GM18526 (cell line): ENCODE data around the gene SLC13A3.

ENCODE experiments used
- POLR2A ChIP-seq: IDR thresholded peaks from 3 replicates; pipeline ENCODE4 v1.6.1; 2011; ENCODE audit not compliant: insufficient read length; ENCODE audit errors: extremely low read depth

SLC13A3 gene

DNA sequence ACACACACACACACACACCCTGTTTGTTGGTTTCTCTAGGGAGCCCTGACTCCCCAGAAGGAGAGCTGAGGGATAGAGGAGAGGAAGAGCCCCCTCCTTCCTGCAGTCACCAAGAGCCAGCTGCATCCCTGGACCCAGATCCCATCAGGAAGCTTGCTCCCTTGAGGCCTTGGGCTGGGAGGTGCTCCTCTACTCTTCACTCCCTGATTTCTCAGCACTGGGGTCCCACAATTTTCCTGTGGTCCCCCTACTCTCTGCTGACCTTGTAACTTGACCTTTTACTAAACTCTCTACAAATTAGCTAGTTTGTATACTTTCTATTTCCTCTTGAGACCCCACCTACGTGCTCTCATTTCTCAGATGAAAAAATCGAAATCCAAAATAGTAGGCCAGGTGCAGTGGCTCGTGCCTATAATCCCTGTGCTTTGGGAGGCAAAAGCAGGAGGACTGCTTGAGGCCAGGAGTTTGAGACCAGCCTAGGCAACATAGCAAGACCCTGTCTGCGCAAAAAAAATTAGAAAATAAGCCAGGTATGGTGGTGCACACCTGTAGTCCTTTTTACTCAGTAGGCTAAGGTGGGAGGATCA lies 95.8 kb downstream of the SLC13A3 start:
- no peak for TF ChIP-seq POLR2A

DNA sequence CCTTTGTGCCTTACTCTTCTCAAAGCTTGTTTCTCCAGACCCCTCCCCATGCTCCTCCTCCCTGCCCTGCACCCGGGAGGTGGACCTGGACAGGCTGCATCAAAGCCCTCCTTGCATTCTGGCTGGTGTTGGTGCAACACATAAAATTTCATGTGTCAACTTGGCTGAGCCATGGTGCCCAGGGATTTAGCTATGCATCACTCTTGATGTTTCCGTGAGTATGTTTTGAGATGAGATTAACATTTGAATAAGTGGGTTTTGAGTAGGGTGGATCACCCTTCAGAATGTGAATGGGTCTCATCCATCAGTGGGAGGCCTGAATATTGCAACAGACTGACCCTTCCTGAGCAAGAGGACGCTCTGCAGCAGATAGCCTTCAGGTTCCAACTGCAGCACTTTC lies 96.4 kb downstream of the SLC13A3 start:
- TF ChIP-seq POLR2A, result no peak

DNA sequence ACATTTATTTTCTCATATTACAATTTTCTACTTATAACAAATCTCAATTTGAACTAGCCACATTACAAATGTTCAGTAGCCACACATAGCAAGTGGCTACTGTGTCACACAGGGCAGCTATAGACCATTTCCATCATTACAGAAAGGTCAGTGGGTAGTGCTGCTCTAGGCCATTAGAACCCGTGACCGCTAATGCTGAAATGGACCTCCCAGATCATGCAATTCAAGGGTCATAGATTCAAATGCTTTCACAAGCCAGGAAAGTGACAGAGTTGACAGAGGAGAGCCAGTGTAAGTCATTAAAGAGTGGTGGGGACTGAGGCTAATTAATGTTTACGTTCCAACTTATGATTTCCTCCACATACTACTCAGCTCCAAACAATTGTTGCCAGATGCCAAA lies 97.3 kb downstream of the SLC13A3 start:
- no peak for TF ChIP-seq POLR2A

DNA sequence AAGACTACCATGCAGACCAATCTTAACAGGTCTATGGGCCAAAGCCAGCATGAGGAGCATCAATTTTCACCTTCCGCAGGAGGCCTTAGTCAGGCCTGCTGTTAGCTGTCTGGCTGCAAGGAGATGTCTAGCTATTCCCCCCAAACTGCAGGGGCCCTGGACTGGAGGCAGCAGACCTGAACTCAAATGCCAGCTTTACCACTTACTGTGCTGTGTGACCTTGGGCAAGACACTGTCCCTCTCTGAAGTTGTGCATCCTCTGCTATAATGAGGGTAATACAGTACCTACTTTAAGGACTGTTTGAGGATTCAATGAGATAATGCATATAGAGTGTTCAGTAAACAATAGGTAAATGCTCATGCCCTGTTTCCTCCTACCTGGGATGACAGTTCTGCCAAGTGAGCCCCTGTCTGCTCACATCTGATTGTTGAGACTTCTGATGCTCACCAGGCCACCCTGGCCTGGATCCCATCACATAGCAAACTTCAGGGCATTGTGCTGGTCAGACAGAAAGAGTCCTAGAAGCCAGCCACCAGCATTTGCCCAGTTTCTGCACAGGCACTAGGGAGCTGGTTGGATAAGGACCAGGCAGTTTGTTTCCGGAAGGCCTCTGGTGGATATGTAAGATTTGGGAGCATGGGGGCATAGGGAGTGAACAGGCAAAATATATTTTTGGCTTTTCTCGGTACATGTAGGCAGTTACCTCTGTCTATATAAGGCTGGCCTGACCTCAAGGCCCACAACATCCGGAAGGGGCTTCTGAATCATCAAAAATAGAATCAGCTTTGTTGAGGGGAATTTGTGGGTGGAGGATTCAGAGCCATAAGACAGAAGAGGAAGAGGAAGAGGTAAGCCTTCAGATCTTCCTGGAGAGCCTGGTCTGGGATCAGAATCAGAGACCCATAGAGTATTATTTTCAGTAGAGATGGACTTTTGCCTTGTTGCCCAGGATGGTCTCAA lies 98.5 kb downstream of the SLC13A3 start:
- no peak for TF ChIP-seq POLR2A

DNA sequence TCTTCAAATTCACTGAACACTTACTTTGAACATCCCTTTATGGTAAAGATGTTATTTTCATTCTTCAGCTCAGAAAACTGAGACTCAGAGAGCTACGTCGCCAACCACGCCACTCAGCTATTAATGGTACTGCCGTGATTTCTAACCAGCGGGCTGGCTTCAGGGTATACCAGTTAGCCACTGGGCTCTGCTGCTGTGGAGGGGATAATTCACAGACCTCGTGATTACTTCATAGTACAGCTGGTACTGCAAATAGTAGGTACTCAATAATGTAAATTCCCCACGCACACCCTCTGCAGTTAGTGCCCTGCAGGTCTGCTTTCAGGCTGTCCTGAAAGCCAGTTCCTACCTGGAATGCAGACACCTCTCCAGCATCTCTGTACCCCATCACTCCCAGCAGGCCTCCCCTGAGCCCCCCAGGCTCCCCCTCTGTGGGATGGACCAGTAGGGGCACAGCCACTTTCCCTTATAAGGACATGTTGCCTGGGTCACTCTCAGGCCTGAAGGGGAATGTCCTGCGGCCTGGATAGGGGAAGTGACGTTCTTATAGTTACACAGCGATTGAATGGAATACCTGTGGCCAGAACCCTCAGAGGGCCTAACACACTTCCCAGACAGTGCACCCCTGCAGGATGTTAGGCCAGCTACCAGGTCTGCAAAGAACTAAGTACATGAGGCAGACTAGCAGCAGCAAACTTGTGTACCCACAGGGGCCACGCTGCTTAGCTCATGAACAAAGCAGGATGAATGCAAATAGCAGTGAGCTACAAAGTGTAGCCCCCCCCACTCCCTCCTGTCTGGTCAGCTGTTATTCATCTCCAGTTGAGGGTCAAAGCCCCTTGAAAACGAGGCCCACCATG lies 99.5 kb downstream of the SLC13A3 start:
- no peak for TF ChIP-seq POLR2A

DNA sequence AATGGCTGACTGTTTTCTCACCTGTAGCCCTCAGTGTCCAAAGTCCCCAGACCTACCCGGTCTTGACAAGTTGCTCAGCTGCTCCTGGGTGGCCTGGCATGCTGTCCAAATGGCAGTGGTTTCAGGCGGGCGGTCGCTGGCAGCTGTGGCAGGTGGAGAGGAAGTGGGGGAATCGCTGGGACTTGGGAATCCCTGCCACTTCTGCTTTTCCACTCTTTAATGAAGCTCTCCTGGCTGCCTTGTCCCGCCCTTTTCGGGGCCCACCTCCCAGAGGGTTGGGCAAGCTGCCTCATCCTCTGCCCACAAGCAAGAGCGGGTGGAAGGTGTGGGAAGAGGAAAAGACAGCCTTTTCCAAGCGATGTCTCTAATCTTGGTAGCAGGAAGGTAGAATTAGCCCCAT lies 100.8 kb downstream of the SLC13A3 start, which contains the start of gene OCSTAMP:
TSS of gene OCSTAMP (minus strand) at position 194 of the 400 bp plus-strand sequence. CDS start at position 100, 94 bp downstream.
- no peak for TF ChIP-seq POLR2A

DNA sequence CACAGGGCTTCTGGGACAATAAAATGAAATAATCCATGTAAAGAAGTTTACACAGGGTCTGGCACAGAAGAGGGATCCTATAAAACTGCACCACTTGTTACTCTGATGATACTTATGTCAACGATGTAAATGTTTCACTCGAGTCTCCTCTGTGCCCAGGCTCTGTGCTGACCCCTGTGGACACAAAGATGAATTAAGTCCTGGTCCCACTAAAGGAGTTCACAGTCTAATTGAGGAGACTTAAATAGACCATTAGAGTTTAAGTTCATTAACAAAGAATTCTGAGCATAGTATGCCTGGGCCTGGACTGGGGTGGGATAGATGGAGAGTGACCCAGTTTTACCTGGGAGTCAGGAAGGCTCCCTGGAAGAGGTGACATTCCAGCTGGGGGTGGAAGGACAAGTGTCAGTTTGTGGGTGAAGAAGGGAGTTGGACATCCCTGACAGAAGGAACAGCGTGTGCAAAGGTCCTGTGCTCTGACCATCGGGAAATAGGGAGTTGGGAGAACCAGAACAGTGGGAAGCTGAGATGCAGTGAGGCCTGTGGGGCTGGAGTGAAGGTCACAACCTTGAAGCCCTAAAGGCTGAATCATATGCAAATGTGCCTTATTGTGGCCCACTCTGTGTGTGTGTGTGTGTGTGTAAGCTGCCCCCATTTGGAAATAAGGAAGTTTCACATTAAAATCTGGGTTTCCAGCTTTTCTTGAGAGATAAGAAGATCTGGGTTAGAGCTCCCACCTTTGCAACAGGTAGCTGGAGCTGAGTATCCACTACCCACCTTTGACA lies 101.9 kb downstream of the SLC13A3 start:
- TF ChIP-seq POLR2A, result no peak

DNA sequence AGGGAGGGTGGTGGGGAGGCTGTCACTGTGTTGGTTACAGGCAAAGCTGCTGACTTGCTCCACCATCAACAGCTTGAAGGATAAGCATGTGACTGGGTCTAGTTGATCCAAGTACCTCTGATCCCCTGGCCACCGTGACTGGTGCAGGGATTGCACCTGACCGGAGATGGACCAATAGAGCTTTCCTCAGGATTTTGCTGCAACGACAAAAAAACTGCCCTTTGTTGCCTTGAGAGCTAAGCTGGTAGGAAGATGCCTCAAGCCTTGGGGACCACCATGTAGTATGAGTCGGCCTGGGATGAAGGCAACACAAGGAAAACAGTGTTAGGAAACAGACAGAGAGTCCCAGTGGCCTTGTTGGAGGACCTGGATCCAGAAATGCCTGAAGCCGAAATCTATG lies 102.6 kb downstream of the SLC13A3 start:
- no peak for TF ChIP-seq POLR2A

DNA sequence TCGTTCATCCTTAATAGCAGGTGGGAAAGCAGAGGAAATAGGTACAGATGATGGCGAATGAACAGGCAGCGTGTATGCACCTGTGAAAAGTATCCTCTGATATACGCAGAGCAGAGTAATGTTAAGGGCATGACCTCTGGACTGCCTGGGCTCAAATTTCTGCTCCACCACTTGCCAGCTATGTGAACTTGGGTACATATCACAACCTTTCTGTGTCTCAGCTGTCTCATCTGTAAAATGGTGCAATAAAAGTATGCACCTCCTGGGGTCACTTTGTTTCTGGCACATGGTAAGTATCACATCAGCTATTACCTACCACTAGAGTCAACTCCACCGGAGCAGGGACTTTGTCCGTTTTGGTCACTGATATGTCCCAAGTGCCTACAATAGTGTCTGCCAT lies 103.3 kb downstream of the SLC13A3 start:
- no peak for TF ChIP-seq POLR2A

DNA sequence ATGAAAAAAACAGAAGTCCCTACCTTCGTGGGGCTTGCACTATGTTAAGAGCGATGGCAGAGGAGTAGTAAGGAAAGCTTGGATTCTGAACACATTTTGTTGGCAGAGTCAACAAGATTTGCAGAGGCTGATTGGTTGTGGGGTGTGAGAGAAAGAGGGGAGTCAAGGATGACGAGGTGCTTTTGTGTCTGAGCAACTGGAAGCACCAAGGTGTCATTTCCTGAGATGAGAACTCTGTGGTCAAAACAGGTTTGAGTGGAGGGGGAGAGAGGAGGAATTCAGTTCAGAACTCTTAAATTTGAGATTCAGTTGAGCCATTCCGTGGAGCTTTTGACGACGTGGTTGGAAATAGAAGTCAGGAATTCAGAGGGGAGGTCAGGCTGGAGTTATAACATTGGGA lies 104.3 kb downstream of the SLC13A3 start:
- no peak for TF ChIP-seq POLR2A

GRCh38 chr20:46546298-46546697 lies 105.0 kb downstream of the SLC13A3 start:
- no peak for TF ChIP-seq POLR2A

- no peak for TF ChIP-seq POLR2A
These were observed 105.5 kb downstream of the SLC13A3 start for GRCh38 chr20:46545827-46546138.

- no peak for TF ChIP-seq POLR2A
These were observed 106.0 kb downstream of the SLC13A3 start for GRCh38 chr20:46545077-46545826.

- no peak for TF ChIP-seq POLR2A
These were observed 106.7 kb downstream of the SLC13A3 start for GRCh38 chr20:46544576-46544975.

- TF ChIP-seq POLR2A, result no peak
These were observed 107.3 kb downstream of the SLC13A3 start for GRCh38 chr20:46543959-46544358.

GRCh38 chr20:46543033-46543432 lies 108.2 kb downstream of the SLC13A3 start:
- no peak for TF ChIP-seq POLR2A
